ENCODE results near the gene SHOC1. TPM values are rescaled to one million over a fixed set of nuclear protein-coding genes. Genes with fewer than 3 reads are reported as not detected.

SHOC1 gene
- total RNA-seq, 5 donors from 2014 or later (not counting 1 experiment from before 2014, with no cell fraction given) = not detected

DNA sequence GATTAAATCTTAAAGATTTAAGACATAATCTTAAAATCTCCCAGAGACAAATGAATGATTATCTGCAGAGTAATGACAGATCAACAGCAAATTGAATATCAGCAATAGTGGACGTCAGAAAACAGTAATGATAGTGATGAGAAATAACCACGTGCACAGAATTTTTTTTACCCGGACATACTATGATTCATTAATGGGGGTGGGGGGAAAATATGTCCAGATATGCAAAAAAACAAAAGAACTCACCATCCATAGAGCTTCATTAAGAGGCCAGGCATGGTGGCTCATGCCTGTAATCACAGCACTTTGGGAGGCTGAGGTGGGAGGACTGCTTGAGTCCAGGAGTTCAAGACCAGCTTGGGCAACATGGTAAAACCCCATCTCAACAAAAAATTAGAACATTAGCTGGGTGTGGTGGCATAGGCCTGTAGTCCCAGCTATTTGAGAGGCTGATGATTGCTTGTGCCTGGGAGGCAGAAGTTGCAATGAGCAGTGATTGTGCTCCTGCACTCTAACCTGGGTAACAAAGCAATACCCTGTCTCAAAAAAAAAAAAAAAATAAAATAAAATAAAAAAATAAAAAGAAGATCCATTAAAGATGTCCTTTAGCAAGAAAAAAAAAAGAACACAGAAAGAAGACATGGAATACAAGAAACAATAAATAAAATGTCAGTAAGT lies 30.9 kb upstream of the SHOC1 start:
- H3K9me3 Mint-ChIP-seq = no peaks in the 10 kb centered on the region
- no CpG with 5 or more reads among the region's 3 CpGs for whole genome bisulfite sequencing (ENCODE audit: insufficient coverage)
- POLR2A ChIA-PET = no interaction called here
- Histone ChIP-seq H3K9me3 (no peaks in the 10 kb centered on the region), H3K4me1 (ENCODE audit: control insufficient read depth in 1 of 2, extremely low read depth in 1 of 2, insufficient read depth in 2 of 2, low read length in 2 of 2) (no peaks in the 10 kb centered on the region), H3K36me3 (ENCODE audit: control insufficient read depth in 2 of 2, extremely low read depth in 1 of 2, insufficient read depth in 1 of 2, low read length in 1 of 2) (no peaks in the 10 kb centered on the region), H3K27me3 (replicated peaks in 1 of 2; ENCODE audit: control insufficient read depth in 2 of 2, extremely low read depth in 1 of 2, insufficient read depth in 2 of 2, low read length in 1 of 2) (no peaks in the 10 kb centered on the region), H3K27ac (ENCODE audit: low read length) (no peak overlapping the region), H3K4me3 (ENCODE audit: control insufficient read depth in 1 of 2, extremely low read depth in 1 of 2, low read length in 1 of 2) (no peak overlapping the region)
- H3K4me1 Mint-ChIP-seq = no peaks in the 10 kb centered on the region
- CTCF ChIA-PET = interaction anchor here (0.6 to 1.2 kb wide), 5 partner anchors 17 to 1348 kb away, joined by 3 to 12 read pairs (median 3); no protein-coding TSS in a partner anchor
- H3K27me3 Mint-ChIP-seq = no peaks in the 10 kb centered on the region
- no peak overlapping the region for H3K4me3 Mint-ChIP-seq
- no peak overlapping the region for H3K27ac Mint-ChIP-seq
- no peak for ATAC-seq (replicated peaks in 1 of 4)
- H3K36me3 Mint-ChIP-seq = no peaks in the 10 kb centered on the region
- no peak for DNase-seq

DNA sequence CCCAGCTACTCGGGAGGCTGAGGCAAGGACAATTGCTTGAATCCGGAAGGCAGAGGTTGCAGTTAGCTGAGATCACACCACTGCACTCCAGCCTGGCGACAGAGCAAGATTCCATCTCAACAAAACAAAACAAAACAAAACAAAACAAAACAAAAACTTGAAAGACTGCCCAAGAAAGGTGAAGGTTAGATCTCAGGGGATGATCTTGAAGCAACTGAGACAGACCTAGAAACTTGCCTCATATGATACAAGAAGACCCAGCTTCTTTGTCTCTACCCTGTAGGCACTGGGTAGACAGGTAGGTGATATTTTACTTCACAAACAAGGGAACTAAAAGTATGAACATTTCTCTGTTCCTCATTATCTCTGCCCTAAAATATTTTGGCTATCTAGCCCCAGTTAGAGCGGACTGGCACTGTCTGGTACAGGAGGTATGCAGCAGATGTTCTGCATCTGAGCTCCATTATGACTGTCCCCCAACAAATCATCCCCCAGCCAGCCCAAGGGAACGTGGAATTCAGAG lies 26.3 kb upstream of the SHOC1 start:
- ChIA-PET CTCF (no interaction called here), POLR2A (no interaction called here)
- no peaks in the 10 kb centered on the region for H3K27me3 Mint-ChIP-seq
- Histone ChIP-seq H3K36me3 (ENCODE audit: control insufficient read depth in 2 of 2, extremely low read depth in 1 of 2, insufficient read depth in 1 of 2, low read length in 1 of 2) (no peaks in the 10 kb centered on the region), H3K27ac (ENCODE audit: low read length) (no peak overlapping the region), H3K4me3 (ENCODE audit: control insufficient read depth in 1 of 2, extremely low read depth in 1 of 2, low read length in 1 of 2) (no peak overlapping the region), H3K4me1 (ENCODE audit: control insufficient read depth in 1 of 2, extremely low read depth in 1 of 2, insufficient read depth in 2 of 2, low read length in 2 of 2) (no peaks in the 10 kb centered on the region), H3K9me3 (no peaks in the 10 kb centered on the region), H3K27me3 (replicated peaks in 1 of 2; ENCODE audit: control insufficient read depth in 2 of 2, extremely low read depth in 1 of 2, insufficient read depth in 2 of 2, low read length in 1 of 2) (no peaks in the 10 kb centered on the region)
- no peaks in the 10 kb centered on the region for H3K4me1 Mint-ChIP-seq
- WGBS (ENCODE audit: insufficient coverage) = 86% methylated on average over 3 of the region's 5 CpGs
- H3K27ac Mint-ChIP-seq = no peak overlapping the region
- DNase-seq = no peak
- no peaks in the 10 kb centered on the region for H3K9me3 Mint-ChIP-seq
- H3K4me3 Mint-ChIP-seq = no peak overlapping the region
- no peak for ATAC-seq (replicated peaks in 1 of 4)
- no peaks in the 10 kb centered on the region for H3K36me3 Mint-ChIP-seq

DNA sequence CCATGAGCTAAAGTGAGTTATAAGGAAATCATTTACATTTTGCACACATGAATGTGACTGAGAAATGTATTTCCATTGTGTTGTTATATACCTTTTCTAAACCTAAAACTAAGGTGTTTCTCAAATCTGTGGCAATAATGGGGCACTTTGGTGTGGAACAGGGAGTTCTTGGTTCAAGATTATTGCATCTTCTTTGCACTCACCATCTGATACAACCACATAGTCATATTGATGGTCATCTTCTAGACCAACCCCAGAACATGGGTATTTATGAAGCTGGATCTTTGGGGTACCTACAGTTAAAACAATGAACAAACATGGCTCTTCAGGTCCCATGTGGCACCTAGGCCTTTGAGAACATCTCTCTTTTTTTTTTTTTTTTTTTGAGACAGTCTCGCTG lies 24.6 kb upstream of the SHOC1 start:
- no peak overlapping the region for H3K4me3 ChIP-seq (ENCODE audit: control insufficient read depth in 1 of 2, extremely low read depth in 1 of 2, low read length in 1 of 2)
- H3K27ac ChIP-seq (ENCODE audit: low read length) = no peak overlapping the region
- H3K4me3 Mint-ChIP-seq = no peak overlapping the region
- WGBS (ENCODE audit: insufficient coverage) = no CpG with 5 or more reads among the region's 1 CpG
- H3K27me3 ChIP-seq (replicated peaks in 1 of 2; ENCODE audit: control insufficient read depth in 2 of 2, extremely low read depth in 1 of 2, insufficient read depth in 2 of 2, low read length in 1 of 2) = no peaks in the 10 kb centered on the region
- no peaks in the 10 kb centered on the region for H3K36me3 Mint-ChIP-seq
- ChIA-PET POLR2A (no interaction called here), CTCF (no interaction called here)
- no peaks in the 10 kb centered on the region for H3K4me1 Mint-ChIP-seq
- no peaks in the 10 kb centered on the region for H3K36me3 ChIP-seq (ENCODE audit: control insufficient read depth in 2 of 2, extremely low read depth in 1 of 2, insufficient read depth in 1 of 2, low read length in 1 of 2)
- no peaks in the 10 kb centered on the region for H3K9me3 Mint-ChIP-seq
- ATAC-seq (replicated peaks in 1 of 4) (no peak), DNase-seq (no peak)
- H3K9me3 ChIP-seq = no peaks in the 10 kb centered on the region
- H3K27me3 Mint-ChIP-seq = no peaks in the 10 kb centered on the region
- no peak overlapping the region for H3K27ac Mint-ChIP-seq
- no peaks in the 10 kb centered on the region for H3K4me1 ChIP-seq (ENCODE audit: control insufficient read depth in 1 of 2, extremely low read depth in 1 of 2, insufficient read depth in 2 of 2, low read length in 2 of 2)

DNA sequence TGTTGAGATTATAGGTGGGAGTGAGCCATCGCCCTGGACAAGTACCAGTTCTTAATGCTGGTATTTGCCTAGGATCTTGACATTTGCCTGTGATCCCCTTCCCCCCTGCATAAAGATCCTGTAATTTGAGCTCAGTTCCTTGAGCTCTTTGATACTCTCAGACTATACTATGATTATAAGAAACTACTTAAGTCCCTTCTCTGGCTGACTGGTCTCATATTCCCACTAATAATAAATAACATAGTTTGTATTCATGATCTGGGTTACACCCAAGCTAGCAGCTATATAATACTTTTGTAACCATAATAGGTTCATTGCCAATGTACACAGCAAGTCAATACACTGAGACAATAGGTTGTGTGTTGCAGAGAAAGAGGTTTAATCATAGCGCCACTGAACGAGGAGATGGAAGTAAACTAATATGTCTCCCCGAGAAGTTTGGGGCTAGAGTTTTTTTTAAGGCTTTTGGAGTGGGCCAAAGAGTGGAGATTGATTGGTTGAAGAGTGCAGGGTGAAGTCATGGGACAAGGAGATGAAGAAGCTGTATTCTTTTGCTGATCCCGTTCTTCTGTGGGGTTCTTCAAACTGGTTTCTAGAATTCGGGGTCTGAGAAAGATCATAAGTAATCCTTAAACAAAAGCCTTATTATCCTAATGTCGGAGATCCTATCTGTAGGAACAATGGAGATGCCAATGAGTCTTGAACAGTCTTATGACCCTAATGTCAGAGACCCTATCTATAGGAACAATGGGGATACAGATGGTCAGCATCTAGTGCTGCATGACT lies 20.7 kb upstream of the SHOC1 start:
- H3K36me3 Mint-ChIP-seq = peaks cover 2% of the 10 kb centered on the region
- H3K4me1 Mint-ChIP-seq = no peaks in the 10 kb centered on the region
- Histone ChIP-seq H3K9me3 (no peaks in the 10 kb centered on the region), H3K4me1 (ENCODE audit: control insufficient read depth in 1 of 2, extremely low read depth in 1 of 2, insufficient read depth in 2 of 2, low read length in 2 of 2) (no peaks in the 10 kb centered on the region), H3K27ac (ENCODE audit: low read length) (no peak overlapping the region), H3K27me3 (replicated peaks in 1 of 2; ENCODE audit: control insufficient read depth in 2 of 2, extremely low read depth in 1 of 2, insufficient read depth in 2 of 2, low read length in 1 of 2) (no peaks in the 10 kb centered on the region), H3K4me3 (ENCODE audit: control insufficient read depth in 1 of 2, extremely low read depth in 1 of 2, low read length in 1 of 2) (no peak overlapping the region), H3K36me3 (ENCODE audit: control insufficient read depth in 2 of 2, extremely low read depth in 1 of 2, insufficient read depth in 1 of 2, low read length in 1 of 2) (no peaks in the 10 kb centered on the region)
- no peak for DNase-seq
- no peak overlapping the region for H3K27ac Mint-ChIP-seq
- H3K9me3 Mint-ChIP-seq = no peaks in the 10 kb centered on the region
- CTCF ChIA-PET = interaction anchor here in 1 of 2 donors (0.6 kb wide), 1 partner anchor 10 kb away, joined by 3 read pairs; no protein-coding TSS in a partner anchor
- no peaks in the 10 kb centered on the region for H3K27me3 Mint-ChIP-seq
- 100% methylated on average over 4 of the region's 7 CpGs for WGBS (ENCODE audit: insufficient coverage)
- no peak for ATAC-seq (replicated peaks in 1 of 4)
- H3K4me3 Mint-ChIP-seq = no peak overlapping the region
- POLR2A ChIA-PET = no interaction called here

DNA sequence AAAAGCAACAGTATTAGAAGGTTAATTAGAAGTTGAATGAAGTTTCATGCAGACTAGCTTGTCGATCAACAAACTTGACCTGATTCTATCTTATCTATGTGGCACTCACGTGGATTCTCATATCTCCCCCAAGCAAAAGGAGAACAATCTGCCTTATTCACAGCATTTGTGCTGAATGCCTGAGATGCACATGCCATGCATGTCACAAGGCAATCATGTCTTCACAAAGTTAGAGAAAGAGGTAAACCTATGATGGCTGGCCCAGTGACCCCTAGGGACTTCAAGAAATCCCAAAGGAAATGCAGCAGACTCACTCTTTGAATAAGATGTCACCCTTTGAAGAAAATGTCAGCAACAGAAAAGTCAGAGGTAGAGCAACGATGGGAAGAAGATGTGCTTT lies 17.6 kb upstream of the SHOC1 start:
- H3K4me1 Mint-ChIP-seq = no peaks in the 10 kb centered on the region
- DNase-seq = no peak
- H3K27me3 Mint-ChIP-seq = no peaks in the 10 kb centered on the region
- H3K36me3 Mint-ChIP-seq = peaks cover 2% of the 10 kb centered on the region
- CTCF ChIA-PET = no interaction called here
- no peaks in the 10 kb centered on the region for H3K27me3 ChIP-seq (replicated peaks in 1 of 2; ENCODE audit: control insufficient read depth in 2 of 2, extremely low read depth in 1 of 2, insufficient read depth in 2 of 2, low read length in 1 of 2)
- H3K36me3 ChIP-seq (ENCODE audit: control insufficient read depth in 2 of 2, extremely low read depth in 1 of 2, insufficient read depth in 1 of 2, low read length in 1 of 2) = no peaks in the 10 kb centered on the region
- no peaks in the 10 kb centered on the region for H3K9me3 ChIP-seq
- no peak overlapping the region for H3K4me3 ChIP-seq (ENCODE audit: control insufficient read depth in 1 of 2, extremely low read depth in 1 of 2, low read length in 1 of 2)
- H3K27ac Mint-ChIP-seq = no peak overlapping the region
- H3K9me3 Mint-ChIP-seq = no peaks in the 10 kb centered on the region
- H3K4me1 ChIP-seq (ENCODE audit: control insufficient read depth in 1 of 2, extremely low read depth in 1 of 2, insufficient read depth in 2 of 2, low read length in 2 of 2) = no peaks in the 10 kb centered on the region
- no peak overlapping the region for H3K27ac ChIP-seq (ENCODE audit: low read length)
- no peak overlapping the region for H3K4me3 Mint-ChIP-seq
- POLR2A ChIA-PET = no interaction called here
- ATAC-seq (replicated peaks in 1 of 4) = no peak
- WGBS (ENCODE audit: insufficient coverage) = no CpG with 5 or more reads among the region's 3 CpGs

DNA sequence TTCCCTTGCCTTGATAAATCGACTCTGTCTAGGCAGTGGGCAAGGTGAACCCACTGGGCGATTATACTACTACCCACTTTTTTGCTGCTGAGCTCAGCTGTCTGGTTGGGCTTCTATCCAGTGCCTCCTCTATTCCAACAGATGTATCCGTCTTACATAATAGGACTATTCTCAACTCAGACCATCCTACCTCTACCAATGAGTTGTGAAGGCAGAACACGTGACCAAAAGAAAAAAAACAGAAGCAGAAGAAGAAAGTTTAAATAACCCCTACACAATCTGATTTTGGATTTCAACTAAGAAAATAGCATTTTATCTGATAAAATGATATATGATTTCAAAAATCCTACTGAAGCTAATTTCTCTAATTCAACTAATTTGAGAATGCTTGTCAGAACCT lies 16.2 kb upstream of the SHOC1 start:
- Mint-ChIP-seq H3K4me1 (peaks cover 0 to 4% (median under 1%) of the 10 kb centered on the region in 3 donors), H3K4me3 (no peak overlapping the region), H3K27ac (no peak overlapping the region), H3K36me3 (peaks cover 2% of the 10 kb centered on the region), H3K9me3 (no peaks in the 10 kb centered on the region), H3K27me3 (no peaks in the 10 kb centered on the region)
- no peaks in the 10 kb centered on the region for H3K4me1 ChIP-seq (ENCODE audit: control insufficient read depth in 1 of 2, extremely low read depth in 1 of 2, insufficient read depth in 2 of 2, low read length in 2 of 2)
- ATAC-seq (replicated peaks in 1 of 4) = no peak
- ChIA-PET POLR2A (no interaction called here), CTCF (no interaction called here)
- H3K27me3 ChIP-seq (replicated peaks in 1 of 2; ENCODE audit: control insufficient read depth in 2 of 2, extremely low read depth in 1 of 2, insufficient read depth in 2 of 2, low read length in 1 of 2) = no peaks in the 10 kb centered on the region
- H3K27ac ChIP-seq (ENCODE audit: low read length) = no peak overlapping the region
- DNase-seq = no peak
- no peaks in the 10 kb centered on the region for H3K36me3 ChIP-seq (ENCODE audit: control insufficient read depth in 2 of 2, extremely low read depth in 1 of 2, insufficient read depth in 1 of 2, low read length in 1 of 2)
- no peaks in the 10 kb centered on the region for H3K9me3 ChIP-seq
- H3K4me3 ChIP-seq (ENCODE audit: control insufficient read depth in 1 of 2, extremely low read depth in 1 of 2, low read length in 1 of 2) = no peak overlapping the region
- no CpG with 5 or more reads among the region's 4 CpGs for WGBS (ENCODE audit: insufficient coverage)
